GM19328 (cell line): ENCODE results near the gene TMUB2.

Experiments used
- ATAC-seq: cut with Tn5 transposase; IDR thresholded peaks from one replicate; pipeline ENCODE4 v1.9.1; 2021; ENCODE audit warnings: mild to moderate bottlenecking, moderate library complexity; ENCODE audit not compliant: unreplicated experiment

TMUB2 gene

GRCh38 chr17:44176671-44177501 lies 9.9 kb upstream of the TMUB2 start:
- no peak for ATAC-seq

- no peak for ATAC-seq
These were observed 9.1 kb upstream of the TMUB2 start for GRCh38 chr17:44177640-44178039.

GRCh38 chr17:44178133-44178532 lies 8.6 kb upstream of the TMUB2 start:
- ATAC-seq: no peak

GRCh38 chr17:44183024-44183423 lies 3.7 kb upstream of the TMUB2 start:
- ATAC-seq: no peak

GRCh38 chr17:44184212-44184810 lies 2.5 kb upstream of the TMUB2 start:
- no peak for ATAC-seq

GRCh38 chr17:44187131-44187899 lies 543 bp downstream of the TMUB2 start:
- peak; percentile 37 for ATAC-seq

GRCh38 chr17:44188576-44189403 lies 2.0 kb downstream of the TMUB2 start:
- ATAC-seq: no peak

- ATAC-seq: no peak
These were observed 3.7 kb downstream of the TMUB2 start for GRCh38 chr17:44190481-44190880.

GRCh38 chr17:44191369-44191768 lies 4.6 kb downstream of the TMUB2 start:
- ATAC-seq: no peak

- ATAC-seq: no peak
These were observed 5.2 kb downstream of the TMUB2 start for GRCh38 chr17:44191941-44192496.

- no peak for ATAC-seq
These were observed 6.0 kb downstream of the TMUB2 start for GRCh38 chr17:44192750-44193149.

- no peak for ATAC-seq
These were observed 6.7 kb downstream of the TMUB2 start for GRCh38 chr17:44193326-44194084.

GRCh38 chr17:44197107-44197506 lies 10.3 kb downstream of the TMUB2 start:
- no peak for ATAC-seq

- no peak for ATAC-seq
These were observed 11.4 kb downstream of the TMUB2 start for GRCh38 chr17:44197980-44198720.

GRCh38 chr17:44198721-44199552 lies 12.2 kb downstream of the TMUB2 start:
- peak; percentile 15 for ATAC-seq

- peak; percentile 74 for ATAC-seq
These were observed 13.0 kb downstream of the TMUB2 start, which contains the start of gene ATXN7L3 for GRCh38 chr17:44199553-44200477. TSS of gene ATXN7L3 (minus strand) at chr17:44199884. CDS start at chr17:44198070, 1,814 bp downstream.
